HG03521 (cell line): ENCODE data around the gene PSPC1.
A peak's percentile ranks its signal among the peaks of the same experiment; 100 is the strongest.
"Not testable (repeated sequence)": the region's sequence is repeated elsewhere in the genome, so short reads cannot be mapped to it uniquely, and the experiment has no call there.

Experiments
- ATAC-seq: cut with Tn5 transposase; IDR thresholded peaks from one replicate; pipeline ENCODE4 v1.9.1; 2021; ENCODE audit warnings: mild to moderate bottlenecking, moderate library complexity; ENCODE audit not compliant: unreplicated experiment

PSPC1 gene, protein sequence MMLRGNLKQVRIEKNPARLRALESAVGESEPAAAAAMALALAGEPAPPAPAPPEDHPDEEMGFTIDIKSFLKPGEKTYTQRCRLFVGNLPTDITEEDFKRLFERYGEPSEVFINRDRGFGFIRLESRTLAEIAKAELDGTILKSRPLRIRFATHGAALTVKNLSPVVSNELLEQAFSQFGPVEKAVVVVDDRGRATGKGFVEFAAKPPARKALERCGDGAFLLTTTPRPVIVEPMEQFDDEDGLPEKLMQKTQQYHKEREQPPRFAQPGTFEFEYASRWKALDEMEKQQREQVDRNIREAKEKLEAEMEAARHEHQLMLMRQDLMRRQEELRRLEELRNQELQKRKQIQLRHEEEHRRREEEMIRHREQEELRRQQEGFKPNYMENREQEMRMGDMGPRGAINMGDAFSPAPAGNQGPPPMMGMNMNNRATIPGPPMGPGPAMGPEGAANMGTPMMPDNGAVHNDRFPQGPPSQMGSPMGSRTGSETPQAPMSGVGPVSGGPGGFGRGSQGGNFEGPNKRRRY

DNA sequence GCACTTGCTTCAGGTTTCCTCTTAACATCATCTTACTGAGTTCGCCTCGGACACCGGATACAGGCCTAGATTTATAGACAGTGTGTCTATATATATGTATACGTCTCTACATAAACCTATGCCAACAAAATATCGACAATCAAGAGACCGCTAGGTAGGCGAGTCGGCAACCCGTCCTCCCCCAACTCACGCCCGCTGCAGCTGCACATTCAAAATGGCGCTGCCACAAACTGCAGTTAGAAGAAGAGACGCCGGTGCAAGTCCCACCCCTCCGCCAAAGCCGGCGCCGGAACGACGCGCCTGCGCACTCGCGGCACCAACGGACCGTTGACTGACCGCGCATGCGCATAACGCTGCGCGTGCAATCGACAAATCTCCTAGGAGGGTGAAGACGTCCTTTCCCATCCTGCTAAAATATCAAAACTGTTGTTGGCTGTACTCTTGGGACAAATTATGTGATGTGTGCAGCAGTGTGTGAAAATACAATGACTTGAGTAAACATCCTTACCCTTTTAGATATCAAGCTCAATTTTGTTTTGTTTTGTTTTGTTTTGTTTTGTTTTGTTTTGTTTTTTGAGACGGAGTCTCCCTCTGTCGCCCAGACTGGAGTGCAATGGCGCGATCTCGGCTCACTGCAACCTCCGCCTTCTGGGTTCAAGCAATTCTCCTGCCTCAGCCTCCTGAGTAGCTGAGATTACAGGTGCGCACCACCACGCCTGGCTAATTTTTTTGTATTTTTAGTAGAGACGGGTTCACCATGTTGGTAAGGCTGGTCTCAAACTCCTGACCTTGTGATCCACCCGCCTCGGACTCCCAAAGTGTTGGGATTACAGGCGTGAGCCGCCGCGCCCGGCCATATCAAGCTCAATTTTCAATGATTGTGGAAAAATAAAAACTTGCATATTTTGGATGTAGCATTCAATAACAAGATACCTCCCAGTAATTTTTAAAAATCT is at the start of gene PSPC1:
PSPC1 (minus strand) TSS at position 219 of the 956 bp plus-strand sequence; CDS start at position 31, 188 bp downstream.
- ATAC-seq: peak; percentile 89

DNA sequence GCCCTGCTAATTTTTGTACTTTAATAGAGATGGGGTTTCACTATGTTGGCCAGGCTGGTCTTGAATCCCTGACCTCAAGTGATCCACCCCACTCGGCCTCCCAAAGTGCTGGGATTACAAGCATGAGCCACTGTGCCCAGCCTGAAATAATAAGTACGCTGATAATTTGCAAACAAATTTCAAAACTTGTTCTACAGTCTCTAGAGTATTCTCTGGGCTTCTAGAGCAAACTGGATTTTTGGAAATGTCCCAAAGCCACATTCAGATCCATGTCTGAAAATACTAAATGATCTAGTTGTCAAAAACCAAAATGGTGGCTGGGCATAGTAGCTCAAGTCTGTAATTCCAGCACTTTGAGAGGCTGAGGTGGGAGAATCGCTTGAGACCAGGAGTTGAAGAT is 39.9 kb upstream of the PSPC1 start:
- ATAC-seq: no peak

DNA sequence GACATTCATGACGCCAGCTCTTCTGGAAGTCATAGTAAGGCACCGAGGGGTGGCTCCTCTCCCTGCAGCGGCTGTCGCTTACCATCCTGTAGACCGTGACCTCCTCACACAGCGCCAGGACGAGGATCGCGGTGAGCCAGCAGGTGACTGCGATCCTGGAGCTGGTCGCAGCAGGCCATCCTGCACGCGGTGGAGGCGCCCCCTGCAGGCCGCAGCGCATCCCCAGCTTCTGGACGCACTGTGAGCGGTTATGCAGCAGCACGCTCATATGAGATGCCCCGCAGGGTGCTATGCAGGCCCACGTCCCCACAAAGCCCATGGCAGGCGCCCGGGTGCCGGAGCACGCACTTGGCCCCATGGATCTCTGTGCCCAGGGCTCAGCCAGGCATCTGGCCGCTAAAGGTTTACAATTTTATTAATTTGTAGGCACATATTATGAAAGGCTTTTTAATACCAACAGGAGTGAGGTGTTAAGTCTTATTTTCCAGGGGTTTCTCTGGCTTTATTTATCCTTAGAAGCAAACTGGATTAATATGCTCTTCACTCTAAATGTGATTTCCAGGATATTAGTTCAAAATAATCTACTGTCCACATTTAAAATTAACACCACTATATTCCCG is 35.6 kb upstream of the PSPC1 start:
- no peak for ATAC-seq

DNA sequence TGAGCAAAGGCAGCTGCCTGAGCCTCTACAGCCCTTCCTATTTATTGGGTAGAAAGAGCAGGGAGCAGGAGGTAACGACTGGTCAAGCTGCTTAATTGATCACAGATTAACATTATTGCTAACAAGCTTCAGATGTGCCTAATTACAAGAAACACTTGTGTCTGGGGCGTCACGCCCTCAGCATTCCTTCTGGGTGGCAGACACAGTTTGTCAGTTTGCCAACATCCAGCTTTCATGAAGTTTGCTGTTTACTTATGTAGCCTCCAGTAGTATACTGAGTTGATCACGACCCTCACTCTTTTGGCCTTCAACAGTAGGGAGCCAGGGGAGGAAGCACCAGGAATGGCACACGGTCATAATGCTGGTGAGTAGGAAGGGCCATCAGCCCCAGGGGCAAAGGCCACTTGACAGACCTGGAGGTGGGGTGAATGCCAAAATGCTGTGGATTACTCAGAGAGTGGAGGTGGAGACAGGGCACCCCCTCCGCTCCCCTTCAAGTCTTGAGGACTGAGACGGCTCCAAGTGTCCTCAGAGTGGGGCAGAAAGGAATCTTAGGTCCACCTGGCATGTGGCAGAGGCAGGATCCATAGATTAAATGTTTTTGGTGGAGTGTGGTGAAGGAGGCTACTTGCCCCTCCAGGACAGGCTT is 34.9 kb upstream of the PSPC1 start:
- no peak for ATAC-seq

DNA sequence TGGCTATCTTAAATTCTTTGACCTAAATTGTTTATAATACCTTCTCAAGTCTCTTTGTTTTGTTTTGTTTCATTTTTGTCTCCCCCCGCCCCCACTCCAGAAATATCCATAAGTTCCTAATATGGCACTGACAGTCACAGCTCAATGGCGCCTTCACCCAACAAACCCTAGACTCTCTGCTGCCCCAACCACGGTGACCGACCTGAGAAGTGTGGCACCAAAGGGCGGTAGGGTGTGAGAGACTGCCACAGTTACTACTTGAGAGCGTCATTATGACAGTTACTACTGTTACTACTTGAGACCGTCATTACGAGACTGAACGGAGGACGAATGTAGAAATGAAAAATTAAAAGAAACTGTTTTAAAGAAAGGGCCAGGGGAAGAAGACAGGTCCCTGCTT is 34.4 kb upstream of the PSPC1 start:
- no peak for ATAC-seq

DNA sequence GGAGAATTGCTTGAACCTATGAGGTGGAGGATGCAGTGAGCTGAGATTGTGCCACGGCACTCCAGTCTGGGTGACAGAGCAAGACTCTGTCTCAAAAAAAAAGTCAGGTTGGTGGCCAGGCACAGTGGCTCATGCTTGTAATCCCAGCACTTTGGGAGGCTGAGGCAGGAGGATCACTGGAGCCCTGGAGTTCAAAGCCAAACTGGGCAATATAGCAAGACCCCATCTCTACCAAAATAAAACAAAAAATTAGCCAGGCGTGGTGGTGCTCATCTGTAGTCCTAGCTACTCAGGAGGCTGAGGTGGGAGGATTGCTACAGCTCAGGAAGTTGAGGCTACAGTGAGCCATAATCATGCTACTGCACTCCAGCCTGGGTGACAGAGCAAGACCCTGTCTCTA is 33.1 kb upstream of the PSPC1 start:
- not testable (repeated sequence) for ATAC-seq

DNA sequence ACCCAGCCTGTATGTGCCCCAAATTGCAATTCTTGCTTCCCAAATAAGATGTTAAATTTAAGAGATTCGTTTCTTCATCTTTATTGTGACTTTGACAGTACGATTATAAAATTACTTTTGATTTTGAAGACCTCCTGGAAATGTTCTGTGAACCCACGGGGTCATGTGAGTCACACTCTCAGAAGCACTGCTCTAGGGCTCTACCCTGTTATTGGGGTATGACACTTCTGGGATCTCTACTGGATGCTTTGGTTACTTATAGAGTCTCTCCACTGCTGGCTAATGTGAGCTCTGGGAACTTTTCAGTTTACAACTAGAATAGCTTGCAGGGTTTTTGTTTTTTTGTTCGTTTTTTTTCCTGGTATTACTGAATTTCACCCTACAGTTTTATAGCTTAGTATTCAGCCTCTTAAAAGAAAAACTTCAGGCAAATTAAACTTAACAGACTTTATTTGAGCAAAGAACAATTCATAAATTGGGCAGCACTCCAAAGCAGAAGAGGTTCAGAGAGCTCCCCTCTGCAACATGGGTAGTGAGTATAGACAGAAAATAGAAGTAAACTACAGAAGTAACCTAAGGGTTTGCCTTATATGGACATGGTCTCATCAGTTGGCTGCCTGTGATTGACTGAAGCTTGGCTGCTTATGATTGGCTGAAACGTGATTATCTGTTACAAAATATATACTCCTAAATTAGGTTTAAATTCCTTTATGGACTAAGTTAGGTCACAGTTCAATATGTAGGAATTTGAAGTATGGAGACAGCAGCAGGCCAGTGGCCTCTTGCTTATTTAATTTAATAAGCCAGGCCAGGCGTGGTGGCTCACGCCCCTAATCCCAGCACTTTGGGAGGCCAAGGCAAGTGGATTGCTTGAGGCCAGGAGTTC is 28.5 kb upstream of the PSPC1 start:
- no peak for ATAC-seq

DNA sequence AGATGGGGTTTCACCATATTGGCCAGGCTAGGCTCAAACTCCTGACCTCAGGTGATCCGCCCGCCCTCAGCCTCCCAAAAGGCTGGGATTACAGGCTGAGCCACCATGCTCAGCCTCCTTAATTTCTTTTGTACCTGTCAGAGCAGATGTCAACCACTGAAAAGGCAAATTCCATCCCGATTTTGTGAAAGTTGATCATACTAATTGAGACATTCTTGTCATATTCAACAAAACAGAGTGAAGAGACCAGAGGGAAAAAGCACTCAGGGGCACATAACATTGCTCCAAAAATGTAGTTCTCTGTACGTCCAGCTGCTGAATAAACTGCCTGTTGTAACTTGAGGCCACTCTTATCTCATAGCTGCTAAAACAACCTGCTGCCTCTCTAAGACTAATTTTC is 27.4 kb upstream of the PSPC1 start:
- ATAC-seq: no peak

DNA sequence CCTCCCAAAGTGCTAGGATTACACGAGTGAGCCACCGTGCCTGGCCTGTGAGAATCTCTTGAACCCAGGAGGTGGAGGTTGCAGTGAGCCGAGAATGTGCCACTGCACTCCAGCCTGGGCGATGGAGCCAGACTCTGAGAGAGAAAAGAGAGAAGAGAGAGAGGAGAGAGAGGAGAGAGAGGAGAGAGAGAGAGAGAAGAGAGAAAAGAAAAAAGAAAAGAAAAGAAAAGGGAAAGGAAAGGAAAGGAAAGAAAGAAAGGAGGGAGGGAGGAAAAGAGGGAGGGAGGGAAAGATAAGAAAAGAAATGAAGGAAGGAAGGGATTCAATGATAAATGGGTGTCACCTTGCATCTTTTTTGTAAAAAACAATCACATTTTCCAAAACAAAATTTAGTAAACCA is 23.0 kb upstream of the PSPC1 start:
- no peak for ATAC-seq

DNA sequence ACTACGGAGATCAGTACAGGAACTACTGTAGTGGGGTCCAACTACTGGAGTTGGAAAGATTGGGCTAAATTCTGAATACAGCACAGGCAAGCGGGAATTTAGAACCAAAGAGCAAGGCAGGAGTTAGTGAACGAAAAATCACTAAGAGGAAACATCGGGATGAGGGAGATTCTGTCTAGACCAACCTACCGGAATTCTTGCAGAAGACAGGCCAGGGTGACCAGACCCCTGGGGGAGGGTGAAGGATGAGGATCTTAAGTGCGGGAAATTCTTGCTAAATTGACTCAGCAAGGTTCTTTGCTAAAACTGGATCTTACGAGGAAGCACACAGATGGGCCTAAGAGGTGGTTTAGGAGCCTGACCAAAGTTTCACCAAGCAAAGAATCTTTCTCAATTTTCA is 13.2 kb upstream of the PSPC1 start:
- no peak for ATAC-seq

DNA sequence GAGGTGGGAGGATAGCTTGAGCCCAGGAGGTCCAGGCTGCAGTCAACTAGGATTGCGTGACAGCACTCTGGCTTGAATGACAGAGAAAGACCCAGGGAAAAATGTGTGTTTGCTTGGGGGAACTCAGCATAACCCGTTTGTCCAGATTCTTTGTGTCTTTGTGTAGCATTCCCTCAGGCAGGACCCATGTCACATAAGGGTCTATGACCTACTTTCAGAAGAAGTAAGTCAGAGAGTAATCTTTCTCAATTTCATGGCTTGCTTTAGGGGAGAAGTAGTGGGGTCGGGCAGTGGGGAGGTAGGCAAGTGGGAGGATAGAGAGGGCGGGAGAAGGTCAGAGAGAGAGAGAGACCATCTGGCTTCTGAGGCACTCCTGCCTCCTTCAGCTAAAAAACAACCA is 11.9 kb upstream of the PSPC1 start:
- ATAC-seq: no peak

DNA sequence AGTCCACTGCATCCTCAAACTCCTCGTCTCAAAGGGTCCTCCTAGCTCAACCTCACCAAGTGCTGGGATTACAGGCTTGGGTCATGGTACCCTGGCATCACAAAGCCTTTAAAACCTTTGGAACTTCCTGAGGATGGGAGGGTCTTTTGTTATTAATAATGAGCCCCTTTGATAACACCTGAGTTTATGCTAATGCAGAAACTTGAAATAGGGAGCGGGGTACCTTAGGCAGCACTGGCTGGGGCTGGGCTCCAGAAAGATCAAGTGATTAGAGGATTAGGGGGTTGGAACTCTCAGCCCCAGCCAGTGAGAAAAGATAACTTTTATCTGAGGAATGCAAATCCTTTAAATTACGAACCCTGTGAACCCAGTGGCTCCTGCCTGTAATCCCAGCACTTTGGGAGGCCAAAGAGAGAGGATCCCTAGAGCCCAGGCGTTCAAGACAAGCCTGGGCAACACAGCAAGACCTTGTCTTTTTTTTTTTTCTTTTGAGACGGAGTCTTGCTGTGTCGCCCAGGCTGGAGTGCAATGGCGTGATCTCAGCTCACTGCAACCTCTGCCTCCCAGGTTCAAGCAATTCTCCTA is 9.3 kb upstream of the PSPC1 start:
- no peak for ATAC-seq

DNA sequence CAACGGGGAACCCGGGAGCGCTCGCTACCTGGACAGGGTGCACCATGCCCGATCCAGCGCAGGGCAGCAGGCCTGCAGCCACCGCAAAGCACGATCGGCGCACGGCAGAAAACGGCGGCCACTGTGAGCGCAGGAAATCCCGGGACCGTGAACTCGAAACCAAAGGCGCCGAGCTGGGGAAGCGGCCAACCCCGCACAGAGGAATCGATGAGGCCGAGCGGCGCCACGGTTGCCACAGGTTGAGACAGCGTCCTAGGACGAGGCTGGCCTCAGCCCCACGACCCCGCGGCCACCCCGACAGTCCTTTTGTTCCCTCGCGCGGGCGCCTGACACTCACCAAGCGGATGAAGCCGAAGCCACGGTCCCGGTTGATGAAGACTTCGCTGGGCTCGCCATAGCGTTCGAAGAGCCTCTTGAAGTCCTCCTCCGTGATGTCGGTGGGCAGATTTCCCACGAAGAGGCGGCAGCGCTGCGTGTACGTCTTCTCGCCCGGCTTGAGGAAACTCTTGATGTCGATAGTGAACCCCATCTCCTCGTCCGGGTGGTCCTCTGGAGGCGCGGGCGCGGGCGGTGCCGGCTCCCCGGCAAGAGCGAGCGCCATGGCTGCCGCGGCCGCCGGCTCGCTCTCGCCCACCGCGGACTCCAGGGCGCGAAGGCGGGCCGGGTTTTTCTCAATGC is 557 bp downstream of the PSPC1 start:
- ATAC-seq: peak; percentile 40

DNA sequence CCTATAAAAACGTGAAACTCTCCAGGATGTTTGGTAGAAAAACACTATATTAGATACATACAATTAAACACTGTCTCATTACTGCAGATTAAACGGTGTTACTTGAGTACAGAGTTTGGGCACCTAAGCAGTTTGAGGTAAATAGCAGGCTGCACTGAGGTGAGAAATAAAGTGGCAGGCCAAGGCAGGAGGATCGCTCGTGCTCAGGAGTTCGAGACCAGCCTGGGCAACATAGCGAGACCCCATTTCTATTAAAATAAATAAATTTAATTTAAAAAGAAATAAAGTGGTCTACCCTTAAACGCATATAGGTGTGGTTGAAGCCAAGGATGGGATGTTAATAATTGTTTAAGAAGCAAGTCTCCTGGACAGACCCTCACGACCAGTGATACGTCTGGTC is 1.2 kb downstream of the PSPC1 start:
- ATAC-seq: no peak

DNA sequence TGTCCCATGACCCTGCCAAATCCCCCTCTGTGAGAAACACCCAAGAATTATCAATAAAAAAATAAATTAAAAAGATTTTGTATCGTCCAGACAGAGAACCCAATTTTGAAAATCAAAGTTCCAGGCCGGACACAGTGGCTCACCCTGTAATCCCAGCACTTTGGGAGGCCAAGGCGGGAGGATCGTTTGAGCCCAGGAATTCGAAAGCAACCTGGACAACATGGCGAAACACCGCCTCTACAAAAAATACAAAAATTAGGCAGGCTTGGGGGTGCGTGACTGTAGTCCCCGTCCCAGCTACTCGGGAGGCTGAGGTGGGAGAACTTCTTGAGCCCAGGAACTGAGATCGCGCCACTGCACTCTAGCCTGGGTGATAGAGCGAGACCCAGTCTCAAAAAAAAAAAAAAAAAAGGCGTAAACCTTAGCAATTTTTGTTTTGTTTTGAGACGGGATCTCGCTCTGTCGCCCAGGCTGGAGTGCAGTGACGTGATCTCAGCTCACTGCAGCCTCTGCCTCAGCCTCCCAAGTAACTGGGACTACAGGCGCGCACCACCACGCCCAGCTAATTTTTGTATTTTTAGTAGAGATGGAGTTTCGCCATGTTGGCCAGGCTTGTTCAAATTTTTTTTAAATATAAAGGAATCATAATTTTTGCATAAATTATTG is 1.9 kb downstream of the PSPC1 start:
- not testable (repeated sequence) for ATAC-seq

DNA sequence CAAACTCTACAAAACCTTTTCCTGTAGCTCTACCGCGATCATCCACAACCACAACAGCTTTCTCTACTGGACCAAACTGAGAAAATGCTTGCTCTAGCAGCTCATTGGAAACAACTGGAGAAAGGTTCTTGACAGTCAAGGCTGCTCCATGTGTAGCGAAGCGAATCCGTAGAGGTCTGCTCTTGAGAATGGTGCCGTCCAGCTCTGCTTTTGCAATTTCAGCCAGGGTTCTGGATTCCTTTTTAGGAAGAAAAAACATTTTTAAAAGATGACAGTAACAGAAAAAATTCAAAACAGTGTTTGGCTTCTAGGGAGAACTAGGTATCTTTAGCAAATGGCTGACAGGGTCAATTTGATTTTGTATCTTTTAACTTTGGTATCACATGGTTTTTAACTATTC is 10.4 kb downstream of the PSPC1 start:
- ATAC-seq: no peak

DNA sequence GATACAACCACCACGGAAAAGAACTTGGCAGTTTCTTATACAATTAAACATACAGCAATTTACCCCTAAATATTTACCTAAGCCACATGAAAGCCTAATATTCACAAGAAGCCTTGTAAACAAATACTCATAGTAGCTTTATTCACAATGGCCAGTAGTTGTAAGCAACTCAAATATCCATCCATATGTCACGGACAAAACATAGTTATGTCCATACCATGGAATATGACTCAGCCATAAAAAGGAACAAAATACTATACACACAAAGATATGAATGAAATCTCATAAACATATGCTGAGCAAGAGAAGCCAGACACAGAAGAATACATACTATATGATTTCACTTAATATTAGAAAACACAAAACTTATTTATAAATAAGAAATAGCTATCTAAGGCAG is 12.9 kb downstream of the PSPC1 start:
- ATAC-seq: no peak

DNA sequence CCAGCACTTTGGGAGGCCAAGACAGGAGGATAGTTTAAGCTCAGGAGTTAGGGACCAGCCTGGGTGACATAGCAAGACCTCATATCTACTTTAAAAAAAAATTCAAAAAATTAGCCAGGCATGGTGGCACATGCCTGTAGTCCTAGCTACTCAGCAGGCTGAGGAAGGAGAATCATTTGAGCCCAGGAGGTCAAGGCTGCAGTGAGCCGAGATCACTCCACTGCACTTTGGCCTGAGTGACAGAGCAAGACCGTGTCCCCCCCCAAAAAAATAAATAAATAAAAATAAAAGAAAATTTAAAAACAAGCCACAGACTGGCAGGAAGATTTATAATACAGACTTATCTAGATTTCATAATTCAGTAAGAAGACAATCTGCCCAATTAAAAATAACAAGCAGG is 14.8 kb downstream of the PSPC1 start:
- ATAC-seq: no peak
